Embryonic facial prominence (tissue), 1 donor: ENCODE results near the gene ELANE.
"Not testable (repeated sequence)": the region's sequence is repeated elsewhere in the genome, so short reads cannot be mapped to it uniquely, and the experiment has no call there.

Experiments used
- DNase-seq: peaks from one replicate; pipeline ENCODE4 v3.0.0-alpha.2; 2016; ENCODE audit errors: extremely low spot score

The ELANE gene

GRCh38 chr19:878751-879561 is 26.9 kb downstream of the ELANE start:
- DNase-seq, result not testable (repeated sequence)

GRCh38 chr19:879711-880438 is 27.8 kb downstream of the ELANE start:
- no peak for DNase-seq

- DNase-seq, result no peak
Observed at GRCh38 chr19:881385-882071, 29.4 kb downstream of the ELANE start.

GRCh38 chr19:882871-883497 is 30.9 kb downstream of the ELANE start:
- DNase-seq, result no peak

GRCh38 chr19:883661-884211 is 31.6 kb downstream of the ELANE start:
- DNase-seq, result no peak

- DNase-seq, result no peak
Observed at GRCh38 chr19:884420-885211, 32.5 kb downstream of the ELANE start.

- no peak for DNase-seq
Observed at GRCh38 chr19:885536-886224, 33.6 kb downstream of the ELANE start.

- DNase-seq, result no peak
Observed at GRCh38 chr19:887072-887471, 35.0 kb downstream of the ELANE start.

GRCh38 chr19:887599-887998 is 35.5 kb downstream of the ELANE start:
- no peak for DNase-seq

- DNase-seq, result no peak
Observed at GRCh38 chr19:888581-889385, 36.7 kb downstream of the ELANE start.

- DNase-seq, result no peak
Observed at GRCh38 chr19:889662-890295, 37.7 kb downstream of the ELANE start.

- DNase-seq, result no peak
Observed at GRCh38 chr19:890831-891230, 38.7 kb downstream of the ELANE start.

GRCh38 chr19:891421-892200 is 39.5 kb downstream of the ELANE start:
- not testable (repeated sequence) for DNase-seq

GRCh38 chr19:892243-892893 is 40.3 kb downstream of the ELANE start:
- no peak for DNase-seq

- DNase-seq, result peak; percentile 95
Observed at GRCh38 chr19:892894-893689, 41.0 kb downstream of the ELANE start, which contains the start of the genes MED16 and RNU6-9. TSS of gene MED16 (minus strand) at chr19:893187. CDS start at chr19:891131, 2,056 bp downstream. TSS of gene RNU6-9 (plus strand) at chr19:893484.

- DNase-seq, result no peak
Observed at GRCh38 chr19:896434-896833, 44.3 kb downstream of the ELANE start.

- no peak for DNase-seq
Observed at GRCh38 chr19:896999-897398, 44.9 kb downstream of the ELANE start.
